ENCODE measurements around the gene SRBD1.
A peak's percentile ranks its signal among the peaks of the same experiment; 100 is the strongest.

The SRBD1 gene

GRCh38 chr2:45543257-45543656 is 67.8 kb downstream of the SRBD1 start:
- no peak for DNase-seq

GRCh38 chr2:45542013-45542412 is 69.1 kb downstream of the SRBD1 start:
- DNase-seq = no peak

GRCh38 chr2:45541450-45541849 is 69.6 kb downstream of the SRBD1 start:
- no peak for DNase-seq

GRCh38 chr2:45540942-45541341 is 70.1 kb downstream of the SRBD1 start:
- no peak for DNase-seq

GRCh38 chr2:45533771-45534170 is 77.3 kb downstream of the SRBD1 start:
- DNase-seq = no peak

DNA sequence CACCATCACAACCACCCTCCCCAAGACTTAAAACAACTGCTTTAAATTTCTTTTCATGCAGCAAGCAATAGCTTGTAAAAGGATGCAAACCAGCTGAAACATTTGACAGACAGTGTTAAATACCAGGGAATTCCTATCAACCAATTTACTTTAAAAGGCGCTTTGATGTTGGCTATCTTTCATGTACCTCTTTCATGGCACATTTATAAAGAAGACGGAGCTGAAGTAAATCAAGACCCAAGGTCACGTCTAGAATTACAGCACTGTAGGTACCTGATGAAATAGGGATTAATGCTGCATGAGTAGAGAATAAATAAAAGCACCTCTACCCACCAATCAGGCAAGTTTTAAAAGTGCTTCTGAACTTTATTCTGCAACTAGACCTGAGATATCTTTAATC is 78.9 kb downstream of the SRBD1 start:
- no peak for DNase-seq

DNA sequence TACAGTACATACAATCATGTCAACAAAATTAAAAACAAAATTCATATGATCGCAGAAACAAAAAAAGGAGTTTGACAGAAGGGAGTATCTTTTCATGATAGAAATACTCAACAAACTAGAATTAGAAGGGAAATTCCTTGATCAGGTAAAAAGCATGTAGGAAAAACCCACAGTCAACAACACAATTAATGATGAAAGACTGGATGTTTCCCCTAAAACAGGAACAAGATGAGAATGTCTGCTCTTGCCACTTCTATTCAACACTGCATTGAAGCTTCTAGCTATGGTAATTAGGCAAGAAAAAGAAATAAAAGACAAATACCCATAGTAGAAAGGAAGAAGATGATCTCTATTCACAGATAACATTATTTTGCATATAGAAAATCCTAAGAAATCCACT is 87.1 kb downstream of the SRBD1 start:
- DNase-seq = no peak

GRCh38 chr2:45518546-45518945 is 92.5 kb downstream of the SRBD1 start:
- no peak for DNase-seq

- no peak for DNase-seq
Observed at GRCh38 chr2:45510701-45511420, 100.2 kb downstream of the SRBD1 start.

GRCh38 chr2:45506756-45507155 is 104.3 kb downstream of the SRBD1 start:
- DNase-seq = no peak

- no peak for DNase-seq
Observed at GRCh38 chr2:45505138-45505537, 105.9 kb downstream of the SRBD1 start.

- no peak for DNase-seq
Observed at GRCh38 chr2:45498661-45499550, 112.2 kb downstream of the SRBD1 start.

- DNase-seq = no peak
Observed at GRCh38 chr2:45497355-45497754, 113.7 kb downstream of the SRBD1 start.

DNA sequence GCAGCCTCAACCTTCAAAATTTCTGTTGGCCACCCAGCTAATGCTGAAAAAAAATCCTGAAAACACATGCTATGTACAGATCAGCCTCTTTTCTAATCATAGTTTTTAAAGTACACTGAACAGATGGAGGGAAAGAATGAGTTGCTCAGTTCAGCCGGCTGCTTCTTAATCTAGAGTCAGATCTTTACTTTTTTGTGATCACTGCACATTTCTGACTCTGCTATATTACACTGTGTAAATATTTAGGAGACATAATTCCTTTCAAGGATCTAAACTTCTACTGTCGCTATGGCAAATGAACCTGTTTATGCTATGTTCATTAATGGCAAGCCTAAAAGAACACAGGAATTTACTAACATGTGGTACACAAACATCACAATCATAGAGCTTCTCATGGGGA is 114.2 kb downstream of the SRBD1 start:
- no peak for DNase-seq

- no peak for DNase-seq
Observed at GRCh38 chr2:45494978-45495293, 116.1 kb downstream of the SRBD1 start.

GRCh38 chr2:45494275-45494977 is 116.6 kb downstream of the SRBD1 start:
- DNase-seq = peak; percentile 52

GRCh38 chr2:45484965-45485364 is 126.1 kb downstream of the SRBD1 start:
- DNase-seq = no peak

DNA sequence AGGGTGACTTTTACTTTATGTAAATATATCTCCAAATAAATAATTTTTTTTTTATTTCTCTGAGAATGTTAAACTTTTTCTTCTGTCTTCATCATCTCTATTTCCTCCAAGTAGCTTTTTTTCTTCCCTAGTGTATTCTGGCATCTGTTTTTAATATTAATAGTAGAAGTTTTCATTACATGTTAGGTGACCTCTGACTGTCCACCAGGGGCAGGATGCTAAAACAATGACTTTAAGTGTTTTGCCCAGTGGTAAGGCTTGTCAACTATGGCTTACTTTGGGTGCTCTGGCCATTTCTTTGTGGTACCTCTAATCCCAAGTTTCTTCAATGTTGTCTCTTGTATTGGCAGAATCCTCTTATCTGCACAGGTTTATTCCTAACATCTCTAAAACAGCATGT is 127.1 kb downstream of the SRBD1 start:
- DNase-seq = no peak

DNA sequence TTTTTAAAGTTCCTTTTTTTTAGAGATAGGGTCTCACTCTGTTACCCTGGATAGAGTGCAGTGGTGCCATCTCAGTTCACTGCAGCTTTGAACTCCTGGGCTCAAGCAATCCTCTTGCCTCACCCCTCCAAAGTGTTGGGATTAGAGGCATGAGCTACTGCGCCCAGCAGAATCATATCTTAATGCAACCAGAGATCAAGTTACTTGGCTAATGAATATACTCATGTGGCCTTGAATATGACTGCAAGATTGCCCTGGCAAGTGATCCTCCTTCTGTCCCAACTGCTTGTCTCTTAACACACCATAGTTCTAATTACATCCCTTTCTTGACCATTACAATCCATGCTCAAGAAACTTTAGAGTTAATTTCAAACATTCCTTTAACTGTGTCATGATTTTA is 133.5 kb downstream of the SRBD1 start:
- no peak for DNase-seq

- no peak for DNase-seq
Observed at GRCh38 chr2:45470531-45470930, 140.5 kb downstream of the SRBD1 start.

DNA sequence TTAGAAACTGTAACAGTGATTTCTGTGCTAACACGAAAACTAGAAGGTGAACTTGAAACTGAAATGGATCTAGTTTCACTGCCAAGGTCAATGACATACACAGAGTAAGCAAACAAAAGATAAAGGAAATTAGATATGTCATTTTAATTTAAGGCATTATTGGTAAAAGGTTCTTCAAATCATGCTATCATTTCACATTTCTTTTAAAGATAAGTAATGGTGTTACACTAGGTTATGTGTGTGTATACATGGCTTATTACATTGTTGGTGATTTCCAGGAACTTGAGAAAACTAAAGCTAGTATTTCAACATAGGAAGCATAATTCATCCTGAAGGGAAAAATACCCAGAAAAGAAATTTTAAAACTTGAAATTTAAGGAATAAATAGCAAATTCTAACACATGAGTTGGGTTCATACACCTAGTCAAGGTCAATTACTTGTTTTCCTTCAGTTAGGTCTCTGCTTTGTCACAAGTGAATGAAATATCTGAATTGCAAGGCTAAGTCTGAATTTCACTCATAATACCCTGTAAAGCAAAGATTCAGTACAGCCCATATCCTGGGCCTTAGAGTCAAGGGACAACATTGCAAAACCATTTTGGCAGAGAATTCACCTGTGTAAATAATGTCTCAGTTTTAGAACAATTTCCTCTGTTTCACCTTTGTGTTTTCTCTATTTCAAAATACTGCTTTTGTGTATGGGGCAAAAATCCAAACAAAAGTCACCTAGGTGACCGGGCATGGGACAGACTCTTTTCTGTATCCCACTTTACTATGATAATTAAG is 141.6 kb downstream of the SRBD1 start:
- no peak for DNase-seq

- DNase-seq = no peak
Observed at GRCh38 chr2:45468279-45468678, 142.8 kb downstream of the SRBD1 start.

DNA sequence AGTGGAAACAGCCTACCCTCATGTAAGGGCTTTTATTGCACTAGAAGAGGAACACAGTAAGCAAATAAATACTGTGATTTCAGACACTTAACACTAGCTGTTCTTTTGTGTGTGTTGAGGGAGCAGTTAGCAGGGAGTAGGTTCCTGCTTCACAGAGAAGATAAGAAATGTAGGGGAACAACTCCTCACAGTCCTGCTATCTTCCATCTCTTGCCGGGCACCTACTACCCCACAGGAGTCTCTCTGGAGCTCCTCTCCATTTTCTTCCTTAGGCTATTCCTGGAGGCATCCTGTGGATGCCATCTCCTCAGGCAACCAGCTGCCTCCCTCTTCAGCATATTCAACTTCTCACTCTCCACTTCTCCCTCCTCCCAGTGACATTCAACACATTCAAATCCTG is 145.0 kb downstream of the SRBD1 start:
- DNase-seq = no peak
